DMS 273 (cell line): ENCODE results near the gene SLIT3.

Experiments
- DNase-seq: peaks from one replicate; lab custom pipeline; 2025; ENCODE audit not compliant: unreplicated experiment; lab: John Stamatoyannopoulos, UW

The SLIT3 gene

GRCh38 chr5:169300468-169301385 lies at the start of gene SLIT3:
SLIT3 (minus strand) TSS chr5:169301139; CDS start chr5:169300709, 430 bp downstream.
- DNase-seq, result peak; percentile 91

- no peak for DNase-seq
Measured at GRCh38 chr5:169350016-169350415, 49.1 kb upstream of the SLIT3 start.

GRCh38 chr5:169347786-169348185 lies 46.8 kb upstream of the SLIT3 start:
- no peak for DNase-seq

DNA sequence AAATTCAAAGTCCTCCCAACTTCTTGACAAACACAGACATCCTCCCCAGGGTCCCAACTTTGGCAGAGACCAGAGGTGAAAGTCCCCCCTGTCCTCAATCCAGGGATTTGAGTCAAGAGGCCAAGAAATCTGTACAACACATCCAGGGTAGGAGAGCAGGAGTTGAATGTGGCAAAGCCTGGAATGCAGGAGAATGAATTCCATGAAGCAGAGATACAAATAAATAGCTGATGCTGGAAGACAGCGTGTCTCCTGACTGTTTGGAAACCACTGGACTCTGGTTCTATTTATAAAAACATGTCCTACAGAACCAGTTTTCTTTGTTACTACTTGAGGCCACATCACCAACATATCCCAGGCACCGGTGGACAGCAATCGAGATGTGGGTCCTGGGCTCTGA lies 43.7 kb upstream of the SLIT3 start:
- no peak for DNase-seq

DNA sequence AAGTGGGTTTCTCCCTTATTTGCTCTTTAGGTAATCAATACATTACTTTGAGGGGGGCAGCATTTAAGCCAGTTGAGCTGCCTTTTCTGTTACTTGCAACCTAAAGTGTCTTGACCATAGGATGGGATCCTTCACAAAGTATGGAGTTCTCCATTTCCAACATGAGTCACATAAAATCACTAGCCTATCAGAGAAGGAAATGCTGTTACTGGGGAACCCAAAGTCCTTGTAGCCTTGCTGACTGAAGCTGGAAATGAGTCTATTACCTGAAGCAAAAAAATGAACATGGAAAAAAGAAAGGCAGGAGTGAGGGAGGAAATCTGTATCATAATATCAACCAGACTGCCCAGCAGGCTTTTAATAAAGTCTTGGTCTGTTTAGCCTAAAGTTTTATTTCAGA lies 42.8 kb upstream of the SLIT3 start:
- no peak for DNase-seq

GRCh38 chr5:169341556-169341955 lies 40.6 kb upstream of the SLIT3 start:
- no peak for DNase-seq

- DNase-seq, result no peak
Measured at GRCh38 chr5:169339869-169340268, 38.9 kb upstream of the SLIT3 start.

- DNase-seq, result no peak
Measured at GRCh38 chr5:169336242-169336641, 35.3 kb upstream of the SLIT3 start.

- DNase-seq, result no peak
Measured at GRCh38 chr5:169335806-169336205, 34.9 kb upstream of the SLIT3 start.

GRCh38 chr5:169333518-169333917 lies 32.6 kb upstream of the SLIT3 start:
- DNase-seq, result no peak

DNA sequence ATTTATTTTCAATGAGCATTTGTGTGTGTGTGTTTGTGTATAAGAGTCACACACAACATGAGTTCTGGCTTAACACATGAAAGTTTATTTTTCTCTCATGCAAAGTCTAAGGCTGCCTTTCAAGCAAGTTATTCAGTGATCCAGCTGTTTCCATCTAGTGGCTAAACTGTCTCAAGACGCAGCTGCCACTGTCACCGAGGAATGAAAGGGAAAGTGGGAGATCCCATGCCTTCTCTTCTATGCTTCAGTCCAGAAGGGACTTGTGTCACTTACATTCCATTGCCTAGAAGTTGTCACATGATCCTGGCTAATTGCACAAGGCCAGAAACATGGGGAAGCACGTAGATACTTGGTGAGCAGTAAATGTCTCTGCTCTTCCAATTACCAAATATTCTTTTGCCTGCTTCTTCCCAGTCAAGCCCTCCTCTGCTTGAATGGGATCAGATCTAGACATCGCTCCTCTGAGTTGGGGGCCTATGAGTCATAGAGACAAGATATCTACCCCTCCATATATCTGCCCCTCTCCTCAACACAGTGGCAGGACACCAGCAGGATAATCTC lies 30.4 kb upstream of the SLIT3 start:
- no peak for DNase-seq

DNA sequence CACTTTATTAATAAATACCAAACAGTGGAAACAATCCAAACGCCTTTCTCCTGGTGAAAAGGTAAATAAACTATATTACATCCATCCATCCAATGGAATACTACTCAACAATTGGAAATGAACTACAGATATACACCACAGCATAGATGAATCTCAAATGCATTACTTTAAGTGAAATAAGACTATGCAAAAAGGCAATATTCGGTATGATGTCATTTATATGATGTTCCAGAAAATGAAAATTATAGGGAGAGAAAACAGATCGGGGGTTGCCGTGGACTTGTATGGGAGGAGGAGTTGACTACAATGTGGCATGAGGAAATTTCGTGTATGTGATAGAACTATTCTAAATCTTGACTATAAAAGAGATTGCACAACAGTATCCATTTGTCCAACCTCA lies 27.5 kb upstream of the SLIT3 start:
- DNase-seq, result no peak

- no peak for DNase-seq
Measured at GRCh38 chr5:169325273-169325672, 24.3 kb upstream of the SLIT3 start.

GRCh38 chr5:169318556-169318955 lies 17.6 kb upstream of the SLIT3 start:
- no peak for DNase-seq

- DNase-seq, result no peak
Measured at GRCh38 chr5:169307646-169308045, 6.7 kb upstream of the SLIT3 start.

- no peak for DNase-seq
Measured at GRCh38 chr5:169305366-169305765, 4.4 kb upstream of the SLIT3 start.

GRCh38 chr5:169304175-169304574 lies 3.2 kb upstream of the SLIT3 start:
- no peak for DNase-seq

DNA sequence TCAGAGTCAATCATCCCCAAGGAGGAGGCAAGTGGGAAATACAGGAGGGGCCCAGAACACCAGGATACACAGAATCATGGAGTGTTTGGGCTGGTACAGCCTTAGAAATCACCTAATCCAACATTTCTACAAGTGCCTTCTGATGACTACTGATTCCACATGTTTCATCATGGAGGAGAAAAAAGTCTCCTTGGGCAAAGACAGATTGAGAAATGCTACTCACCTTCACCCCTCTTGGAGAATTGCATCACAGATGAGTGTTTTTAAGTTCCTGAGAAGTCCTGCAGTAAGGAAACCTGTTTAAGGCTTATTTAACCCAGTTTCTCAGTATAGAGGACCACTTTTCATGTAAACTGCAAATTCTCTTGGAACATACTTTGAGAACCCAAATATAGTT lies 2.2 kb upstream of the SLIT3 start:
- no peak for DNase-seq

DNA sequence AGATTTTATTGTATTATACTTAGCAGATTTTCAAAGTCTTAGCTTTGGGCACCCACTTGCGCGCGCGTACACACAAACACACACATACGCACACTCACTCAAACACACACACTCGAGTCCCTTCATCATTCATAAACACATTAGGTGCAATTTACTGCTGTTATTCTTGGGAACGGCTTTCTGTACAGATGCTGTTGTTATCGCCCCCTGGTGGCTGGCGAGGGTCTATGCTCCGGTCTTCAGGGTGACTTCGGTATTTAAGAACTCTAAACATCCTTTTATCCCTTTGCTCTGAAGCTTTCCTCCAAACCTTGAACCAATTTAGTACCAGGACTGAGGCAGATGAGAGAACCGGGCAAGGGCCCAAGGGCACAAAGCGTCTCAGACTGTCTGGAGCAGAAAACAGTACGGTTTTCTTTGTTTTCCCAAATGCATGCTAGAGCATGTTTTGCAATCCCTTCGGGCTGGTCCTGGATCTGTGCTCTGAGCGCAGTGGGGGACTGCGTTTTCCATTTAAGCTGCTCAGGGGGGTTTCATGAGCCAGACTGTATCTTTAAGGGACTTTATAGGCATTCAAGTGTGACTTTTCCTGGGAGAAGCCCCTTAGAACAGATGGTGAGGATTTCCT lies 1.7 kb upstream of the SLIT3 start:
- peak; percentile 89 for DNase-seq

GRCh38 chr5:169301986-169302385 lies 1.0 kb upstream of the SLIT3 start:
- peak; percentile 41 for DNase-seq

GRCh38 chr5:169301386-169301934 lies 521 bp upstream of the SLIT3 start:
- DNase-seq, result peak; percentile 41
